Subcutaneous adipose tissue (tissue), 4 donors: Measurements from ENCODE around the gene PCSK6. TPM values are rescaled to one million over a fixed set of nuclear protein-coding genes. Genes with fewer than 3 reads are reported as not detected.

ENCODE experiments used
- CTCF ChIP-seq: fragments of 450-650 bp; IDR thresholded peaks from one replicate; pipeline ENCODE4 v1.5.1; 2016; ENCODE audit warnings: low read depth, mild to moderate bottlenecking, control low read depth, antibody characterized with exemption, moderate library complexity
- total RNA-seq, 4 donors: library from RNA; depleted of rRNA; stranded (reverse); fragments of >200 nt; gene quantifications; one replicate each; pipeline ENCODE4 v1.1.0, GENCODE V29; 2016

PCSK6 gene
- total RNA-seq, 4 donors from 2014 or later, result 4.4 to 8.7 (median 5.9) TPM

GRCh38 chr15:101446518-101447167 is 42.9 kb downstream of the PCSK6 start:
- TF ChIP-seq CTCF, result no peak

- TF ChIP-seq CTCF, result no peak
Measured at GRCh38 chr15:101445562-101446517, 43.7 kb downstream of the PCSK6 start.

GRCh38 chr15:101444807-101445508 is 44.5 kb downstream of the PCSK6 start:
- TF ChIP-seq CTCF, result no peak

DNA sequence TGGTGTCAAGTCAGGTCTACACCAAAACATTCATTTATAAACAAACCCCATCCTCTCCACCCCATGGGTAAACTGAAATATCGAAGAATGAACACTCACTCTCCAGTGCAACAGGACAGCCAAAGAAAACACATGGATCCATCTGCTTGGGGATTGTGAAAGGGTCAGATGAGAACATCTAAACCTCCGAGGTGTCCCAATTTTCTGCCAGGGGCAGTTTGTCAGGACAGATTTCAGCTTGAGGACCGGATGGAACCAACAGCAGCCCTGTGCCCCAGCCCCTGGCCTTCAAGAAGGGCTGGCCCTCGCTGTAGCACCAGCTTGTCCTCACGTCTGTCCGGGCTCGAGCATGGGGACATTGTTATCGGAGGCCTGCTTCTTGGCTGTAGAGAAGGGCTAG is 45.5 kb downstream of the PCSK6 start:
- TF ChIP-seq CTCF, result no peak

GRCh38 chr15:101442272-101442671 is 47.2 kb downstream of the PCSK6 start:
- TF ChIP-seq CTCF, result no peak

DNA sequence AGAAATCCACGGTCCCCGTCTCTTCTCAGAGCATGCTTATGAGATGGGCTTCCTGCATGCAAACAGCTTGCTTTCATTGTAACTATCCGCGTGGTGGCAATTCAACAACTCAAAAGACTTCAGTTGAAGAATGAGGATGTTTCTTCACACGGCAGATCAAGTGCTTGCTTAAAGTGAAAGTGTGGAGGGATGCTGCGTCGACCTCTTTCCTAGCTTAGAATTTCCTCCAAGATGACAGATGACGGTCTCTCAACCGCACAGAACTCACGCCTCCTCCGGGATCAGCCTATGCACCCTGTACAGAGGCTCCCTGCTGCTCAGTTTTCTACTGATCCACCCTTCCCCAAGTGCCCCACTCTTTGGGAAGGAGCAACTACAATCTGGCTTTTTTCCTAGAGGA is 47.8 kb downstream of the PCSK6 start:
- no peak for TF ChIP-seq CTCF
